Activated T-cell treated with anti-CD3 and anti-CD28 coated beads for 48 hours (primary cell): ENCODE measurements around the gene TRIM8.

Source experiments
- DNase-seq: peaks from one replicate; pipeline ENCODE4 v3.0.0-alpha.2; 2020; ENCODE audit warnings: low read depth

The TRIM8 gene

DNA sequence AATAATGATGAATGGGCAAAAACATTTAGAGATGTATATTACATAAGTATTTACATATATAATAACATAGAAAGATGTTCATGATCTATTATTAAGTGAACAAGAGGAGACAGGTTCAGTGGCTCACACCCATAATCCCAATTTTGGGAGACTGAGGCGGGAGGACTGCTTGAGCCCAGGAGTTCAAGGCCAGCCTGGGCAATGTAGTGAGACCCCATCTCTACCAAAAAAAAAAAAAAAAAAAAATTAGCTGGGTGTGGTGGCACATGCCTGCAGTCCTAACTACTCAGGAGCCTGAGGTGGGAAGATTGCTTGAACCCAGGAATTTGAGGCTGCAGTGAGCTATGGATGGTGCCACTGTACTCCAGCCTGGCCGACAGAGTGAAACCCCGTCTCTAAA, 57.5 kb downstream of the TRIM8 start:
- no peak for DNase-seq

GRCh38 chr10:102702742-102703141, 58.5 kb downstream of the TRIM8 start:
- no peak for DNase-seq

DNA sequence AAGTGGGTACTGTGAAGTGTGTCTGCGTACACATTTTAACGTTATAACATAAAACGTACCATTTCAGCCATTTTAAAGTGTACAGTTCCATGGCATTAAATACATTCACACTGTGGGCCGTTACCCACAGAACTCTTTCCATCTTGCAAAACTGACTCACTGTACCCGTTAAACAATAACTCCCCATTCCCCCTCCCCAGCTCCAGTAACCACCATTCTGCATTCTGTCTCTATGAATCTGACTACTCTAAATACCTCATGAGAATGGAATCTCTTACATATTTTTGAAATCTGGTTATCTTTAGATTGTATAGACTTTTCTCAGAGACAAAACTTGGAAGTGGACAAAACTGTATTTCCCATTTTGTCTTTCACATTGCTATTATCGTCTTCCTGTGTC, 60.6 kb downstream of the TRIM8 start:
- DNase-seq: no peak

DNA sequence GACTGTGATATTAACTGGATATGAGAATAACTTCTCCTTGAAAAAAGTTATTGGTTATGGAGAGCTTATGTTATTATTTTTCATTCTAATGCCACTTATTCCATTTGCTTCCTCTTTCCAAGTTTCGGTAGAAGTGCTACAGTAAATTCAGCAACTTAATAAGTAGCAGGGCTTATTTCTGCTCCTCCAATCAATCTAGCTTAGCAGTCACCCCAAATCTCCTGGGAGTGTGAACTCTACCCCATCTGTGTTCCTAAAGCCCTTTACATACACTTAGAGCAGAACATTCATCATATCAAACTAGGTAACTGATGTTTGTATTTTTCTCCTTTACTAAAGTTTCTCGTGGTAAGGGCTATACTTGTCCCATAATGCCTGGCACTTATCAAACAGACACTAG, 61.3 kb downstream of the TRIM8 start:
- DNase-seq: no peak
